Gastrocnemius medialis (tissue), 4 donors: ENCODE data around the gene CTNNBL1. TPM values are rescaled to one million over a fixed set of nuclear protein-coding genes. Genes with fewer than 3 reads are reported as not detected.

Experiments
- ATAC-seq, 2 donors: fragments of 150-250 bp; one replicate each; pipeline ENCODE4 v1.9.1; 2016
- DNase-seq, 2 donors: peaks; one replicate each; pipeline ENCODE4 v3.0.0-alpha.2; 2019
- H3K27ac ChIP-seq, 4 donors: fragments of 200-600 bp; sonication (generic); 1 replicate in 1 of 4; 2 replicates in 3 of 4; pipeline ENCODE4 v1.5.1; 2016 to 2018; ENCODE audit warnings: mild to moderate bottlenecking in 2 of 4, moderate library complexity in 1 of 4
- H3K27me3 ChIP-seq, 3 donors: fragments of 200-600 bp; sonication (generic) in 2 of 3; 1 replicate in 1 of 3; 2 replicates in 2 of 3; pipeline versions ENCODE4 v1.5.1 to v1.6.0; 2016 to 2019; ENCODE audit warnings: mild to moderate bottlenecking in 1 of 3, moderate library complexity in 1 of 3
- H3K36me3 ChIP-seq, 2 donors: fragments of 200-600 bp; sonication (generic) in 1 of 2; one replicate each; pipeline ENCODE4 v1.5.1; 2017 to 2018
- H3K4me1 ChIP-seq, 2 donors: fragments of 200-600 bp; sonication (generic) in 1 of 2; one replicate each; pipeline ENCODE4 v1.5.1; 2016 to 2017; ENCODE audit warnings: mild to moderate bottlenecking in 2 of 2
- H3K4me3 ChIP-seq, 4 donors: fragments of 200-600 bp; sonication (generic) in 3 of 4; 1 replicate in 1 of 4; 2 replicates in 3 of 4; pipeline ENCODE4 v1.5.1; 2016 to 2019; ENCODE audit warnings: mild to moderate bottlenecking in 2 of 4
- H3K9me3 ChIP-seq, 3 donors: fragments of 200-600 bp; sonication (generic) in 2 of 3; 1 replicate in 1 of 3; 2 replicates in 2 of 3; pipeline ENCODE4 v1.5.1; 2016 to 2019
- POLR2A ChIP-seq, 2 donors: fragments of 450-650 bp; IDR thresholded peaks; one replicate each; pipeline ENCODE4 v1.6.1; 2017; ENCODE audit warnings: antibody characterized with exemption in 2 of 2, mild to moderate bottlenecking in 2 of 2, moderate library complexity in 2 of 2
- in situ Hi-C, 4 donors: fragments of 200-750 bp; cut with MboI; loops; one replicate each; pipeline versions ENCODE4 v1.15.0 to v1.8.0; 2017; ENCODE audit warnings: low sequenced_read_pairs in 4 of 4
- intact Hi-C: fragments of 100-400 bp; cut with DNase I; formaldehyde crosslinking; loops from one replicate; pipeline ENCODE4 v1.15.1; 2023; ENCODE audit warnings: low total_unique reads
- total RNA-seq, 4 donors: library from RNA; depleted of rRNA; stranded (reverse); fragments of >200 nt; gene quantifications; one replicate each; pipeline versions ENCODE4 v1.1.0 to v1.2.3, GENCODE V29; 2016
- TF ChIP-seq, protein P1 (sequence below), 5 experiments: fragments of 450-650 bp in 3 of 5; fragments of 200-600 bp in 2 of 5; sonication (generic) in 2 of 5; IDR thresholded peaks in 4 of 5; conservative IDR thresholded peaks in 1 of 5; 1 replicate in 4 of 5; 2 replicates in 1 of 5; pipeline ENCODE4 v1.5.1; 2016 to 2019; ENCODE audit warnings: antibody characterized with exemption in 5 of 5, mild to moderate bottlenecking in 3 of 5, moderate library complexity in 3 of 5

The CTNNBL1 gene
- total RNA-seq, 4 donors from 2014 or later: 23.1 to 35.4 (median 30.3) TPM

DNA sequence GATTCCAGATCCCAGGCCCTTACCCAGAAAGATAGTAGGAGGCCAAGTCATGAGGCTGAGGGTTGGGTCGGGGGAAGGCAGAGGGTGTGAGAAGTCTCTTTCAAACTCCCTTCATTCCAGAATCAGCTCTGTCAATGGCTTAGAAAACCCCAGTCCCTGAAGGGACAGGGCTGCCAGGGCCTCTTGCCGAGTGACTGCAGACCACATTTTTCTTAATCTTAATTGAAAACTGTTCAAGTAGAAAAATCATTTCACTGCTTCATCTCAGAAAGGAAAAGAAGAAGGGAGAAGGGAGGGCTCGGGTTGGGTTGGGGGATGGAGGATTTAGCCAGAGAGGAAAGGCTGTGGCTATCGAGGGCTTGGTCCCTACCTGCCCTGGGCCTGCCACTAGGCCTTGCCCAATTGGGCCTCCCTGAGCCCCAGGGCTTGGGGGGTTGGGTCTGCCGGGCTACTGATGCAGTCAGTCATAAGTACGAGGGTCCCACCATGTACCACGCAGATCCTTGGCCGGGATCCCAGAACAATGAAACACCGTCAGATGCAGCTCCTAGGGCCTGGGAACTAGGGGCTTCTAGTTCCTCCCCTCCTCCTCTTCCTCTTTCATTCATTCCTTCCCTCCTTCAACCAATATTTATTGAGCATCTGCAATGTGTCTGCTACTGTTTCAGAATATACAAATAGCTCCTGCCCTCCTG lies 44.0 kb upstream of the CTNNBL1 start:
- no peak overlapping the region for H3K27ac ChIP-seq
- TF ChIP-seq, protein P1, sequence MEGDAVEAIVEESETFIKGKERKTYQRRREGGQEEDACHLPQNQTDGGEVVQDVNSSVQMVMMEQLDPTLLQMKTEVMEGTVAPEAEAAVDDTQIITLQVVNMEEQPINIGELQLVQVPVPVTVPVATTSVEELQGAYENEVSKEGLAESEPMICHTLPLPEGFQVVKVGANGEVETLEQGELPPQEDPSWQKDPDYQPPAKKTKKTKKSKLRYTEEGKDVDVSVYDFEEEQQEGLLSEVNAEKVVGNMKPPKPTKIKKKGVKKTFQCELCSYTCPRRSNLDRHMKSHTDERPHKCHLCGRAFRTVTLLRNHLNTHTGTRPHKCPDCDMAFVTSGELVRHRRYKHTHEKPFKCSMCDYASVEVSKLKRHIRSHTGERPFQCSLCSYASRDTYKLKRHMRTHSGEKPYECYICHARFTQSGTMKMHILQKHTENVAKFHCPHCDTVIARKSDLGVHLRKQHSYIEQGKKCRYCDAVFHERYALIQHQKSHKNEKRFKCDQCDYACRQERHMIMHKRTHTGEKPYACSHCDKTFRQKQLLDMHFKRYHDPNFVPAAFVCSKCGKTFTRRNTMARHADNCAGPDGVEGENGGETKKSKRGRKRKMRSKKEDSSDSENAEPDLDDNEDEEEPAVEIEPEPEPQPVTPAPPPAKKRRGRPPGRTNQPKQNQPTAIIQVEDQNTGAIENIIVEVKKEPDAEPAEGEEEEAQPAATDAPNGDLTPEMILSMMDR (IDR thresholded peaks at IDR 0.05 in 4 of 5, conservative IDR thresholded peaks at IDR 0.05 in 1 of 5): no peak
- no peak for TF ChIP-seq POLR2A (IDR thresholded peaks at IDR 0.05)
- in situ Hi-C loops (no loop called here), intact Hi-C loops (no loop called here)
- no peaks in the 10 kb centered on the region for H3K27me3 ChIP-seq
- ATAC-seq (no peak), DNase-seq (no peak)
- no peaks in the 10 kb centered on the region for H3K4me1 ChIP-seq
- no peaks in the 10 kb centered on the region for H3K9me3 ChIP-seq
- no peak overlapping the region for H3K4me3 ChIP-seq
- H3K36me3 ChIP-seq: no peaks in the 10 kb centered on the region

DNA sequence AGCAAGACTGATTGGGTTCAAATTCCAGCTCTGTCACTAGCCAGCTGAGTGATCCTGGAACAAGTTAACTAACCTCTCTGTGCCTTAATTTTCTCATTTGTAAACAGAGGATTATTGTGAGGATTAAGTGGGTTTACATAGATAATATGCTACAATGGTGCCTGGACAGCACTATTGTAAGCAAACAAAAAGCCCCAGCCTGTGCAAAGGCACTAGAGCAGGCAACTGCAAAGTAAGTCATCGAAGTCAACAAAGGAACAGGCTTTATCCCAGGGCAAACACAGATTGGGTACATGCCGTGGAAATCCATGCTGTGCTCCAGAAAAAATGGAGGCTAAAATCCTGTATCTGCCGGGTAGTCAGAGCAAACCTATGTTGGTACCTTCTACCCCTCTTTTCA lies 43.2 kb upstream of the CTNNBL1 start:
- no peak overlapping the region for H3K4me3 ChIP-seq
- no peaks in the 10 kb centered on the region for H3K9me3 ChIP-seq
- H3K27me3 ChIP-seq: no peaks in the 10 kb centered on the region
- H3K36me3 ChIP-seq: no peaks in the 10 kb centered on the region
- no peaks in the 10 kb centered on the region for H3K4me1 ChIP-seq
- in situ Hi-C loops: no loop called here
- DNase-seq (no peak), ATAC-seq (no peak)
- TF ChIP-seq, protein P1 (IDR thresholded peaks at IDR 0.05 in 4 of 5, conservative IDR thresholded peaks at IDR 0.05 in 1 of 5): no peak
- TF ChIP-seq POLR2A (IDR thresholded peaks at IDR 0.05): no peak
- intact Hi-C loops: no loop called here
- H3K27ac ChIP-seq: no peak overlapping the region

DNA sequence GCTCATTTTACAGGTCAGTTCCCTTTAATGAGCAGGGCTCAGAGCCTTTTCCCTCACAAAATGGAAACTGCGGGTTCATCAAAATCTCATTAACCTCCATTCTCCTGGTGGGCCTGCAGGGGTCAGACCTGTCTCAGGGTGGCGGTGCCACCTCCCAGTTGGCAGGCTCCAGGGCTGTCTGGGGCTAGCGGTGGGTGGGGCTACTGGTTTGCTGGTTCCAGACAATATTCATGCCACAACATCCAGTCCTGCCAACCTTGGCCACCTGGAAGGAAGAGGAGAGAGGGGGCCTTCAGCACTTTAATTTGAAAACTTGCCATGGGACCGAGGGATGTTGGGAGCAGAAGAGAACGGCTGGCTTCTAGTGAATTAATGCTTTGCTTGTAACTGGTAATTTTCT lies 41.9 kb upstream of the CTNNBL1 start:
- no peak overlapping the region for H3K4me3 ChIP-seq
- intact Hi-C loops (no loop called here), in situ Hi-C loops (no loop called here)
- no peaks in the 10 kb centered on the region for H3K27me3 ChIP-seq
- H3K9me3 ChIP-seq: no peaks in the 10 kb centered on the region
- H3K36me3 ChIP-seq: no peaks in the 10 kb centered on the region
- peak in 1 of 2 donors; percentile 14 for DNase-seq
- no peak for TF ChIP-seq POLR2A (IDR thresholded peaks at IDR 0.05)
- TF ChIP-seq, protein P1 (IDR thresholded peaks at IDR 0.05 in 4 of 5, conservative IDR thresholded peaks at IDR 0.05 in 1 of 5): peak in 3 of 5 experiments; percentile 22 to 45 (median 39)
- no peaks in the 10 kb centered on the region for H3K4me1 ChIP-seq
- H3K27ac ChIP-seq: no peak overlapping the region
- ATAC-seq: no peak

DNA sequence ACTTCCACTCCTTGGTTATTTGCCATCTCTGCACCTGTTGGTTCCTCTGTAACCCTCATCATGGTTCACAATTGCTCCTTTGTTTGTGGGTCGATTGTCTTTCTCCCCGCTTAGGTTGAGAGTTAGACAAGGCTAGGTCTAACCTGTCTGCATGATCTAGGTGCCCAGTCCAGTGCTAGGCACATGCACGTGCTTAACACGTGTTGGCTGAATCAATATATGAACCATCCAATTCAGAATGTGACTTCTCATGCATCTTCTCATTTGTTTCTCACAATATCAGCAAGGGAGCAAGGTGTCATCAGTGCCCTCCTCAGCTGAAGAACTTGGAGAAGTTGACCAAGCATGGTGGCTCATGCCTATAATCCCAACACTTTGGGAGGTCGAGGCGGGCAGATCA lies 36.9 kb upstream of the CTNNBL1 start:
- no peak for DNase-seq
- TF ChIP-seq POLR2A (IDR thresholded peaks at IDR 0.05): no peak
- TF ChIP-seq, protein P1 (IDR thresholded peaks at IDR 0.05 in 4 of 5, conservative IDR thresholded peaks at IDR 0.05 in 1 of 5): no peak
- intact Hi-C loops (no loop called here), in situ Hi-C loops (no loop called here)
- no peaks in the 10 kb centered on the region for H3K36me3 ChIP-seq
- H3K9me3 ChIP-seq: no peaks in the 10 kb centered on the region
- H3K27ac ChIP-seq: no peak overlapping the region
- ATAC-seq: no peak
- no peak overlapping the region for H3K4me3 ChIP-seq
- H3K4me1 ChIP-seq: no peaks in the 10 kb centered on the region
- no peaks in the 10 kb centered on the region for H3K27me3 ChIP-seq
